NCI-H524 (cell line): Measurements from ENCODE around the gene HS3ST6.
"Not testable (repeated sequence)": the region's sequence is repeated elsewhere in the genome, so short reads cannot be mapped to it uniquely, and the experiment has no call there.

ENCODE experiments used
- DNase-seq, 2 experiments: peaks; one replicate each; lab custom pipeline; 2025; lab: John Stamatoyannopoulos, UW

HS3ST6 gene

DNA sequence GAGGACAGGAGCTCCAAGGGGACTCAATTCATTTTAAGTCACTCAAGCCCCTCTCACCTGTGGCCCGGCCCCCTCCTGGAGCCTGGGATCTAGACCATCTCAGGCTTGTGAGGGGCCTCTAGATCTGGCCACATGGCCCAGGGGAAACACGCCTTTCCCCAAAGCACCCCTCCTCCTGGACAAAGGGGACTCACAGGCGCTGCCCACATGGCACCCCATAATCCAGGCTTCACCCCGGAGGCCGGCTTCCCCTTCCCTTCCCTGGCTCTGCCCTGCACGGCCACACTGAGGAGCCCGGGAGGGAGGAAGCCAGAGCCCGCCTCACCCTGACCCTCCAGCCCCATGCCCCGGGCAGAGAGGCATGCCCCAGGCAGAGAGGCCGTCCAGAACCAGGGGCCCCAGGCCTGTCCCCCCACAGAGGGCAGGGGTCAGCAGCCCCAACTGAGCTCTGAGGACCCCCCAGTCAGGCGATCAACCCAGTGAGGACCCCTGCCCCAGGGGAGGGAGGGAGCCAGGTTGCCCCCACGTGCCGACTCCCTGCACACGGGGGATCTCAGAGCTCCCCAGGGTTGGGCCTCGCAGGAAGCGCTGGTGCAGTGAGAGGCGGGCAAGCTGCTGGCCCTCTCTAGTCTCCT, 10.9 kb downstream of the HS3ST6 start:
- no peak for DNase-seq

DNA sequence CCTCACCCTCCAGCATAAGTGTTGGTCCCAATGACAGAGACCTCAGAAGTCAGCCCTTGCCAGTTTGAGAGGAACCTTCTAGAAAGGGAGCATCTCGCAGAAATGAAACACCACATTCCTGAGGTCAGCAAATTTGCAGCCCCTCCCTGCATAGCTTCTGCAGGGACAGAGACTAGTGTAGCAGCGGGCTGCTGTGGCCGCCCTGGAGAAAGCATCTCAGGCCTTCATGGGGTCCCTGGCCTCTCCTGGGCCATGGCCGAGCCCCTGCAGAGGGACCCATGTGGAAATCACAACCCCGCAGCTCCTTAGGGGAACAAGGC, 11.4 kb downstream of the HS3ST6 start:
- DNase-seq, result no peak

DNA sequence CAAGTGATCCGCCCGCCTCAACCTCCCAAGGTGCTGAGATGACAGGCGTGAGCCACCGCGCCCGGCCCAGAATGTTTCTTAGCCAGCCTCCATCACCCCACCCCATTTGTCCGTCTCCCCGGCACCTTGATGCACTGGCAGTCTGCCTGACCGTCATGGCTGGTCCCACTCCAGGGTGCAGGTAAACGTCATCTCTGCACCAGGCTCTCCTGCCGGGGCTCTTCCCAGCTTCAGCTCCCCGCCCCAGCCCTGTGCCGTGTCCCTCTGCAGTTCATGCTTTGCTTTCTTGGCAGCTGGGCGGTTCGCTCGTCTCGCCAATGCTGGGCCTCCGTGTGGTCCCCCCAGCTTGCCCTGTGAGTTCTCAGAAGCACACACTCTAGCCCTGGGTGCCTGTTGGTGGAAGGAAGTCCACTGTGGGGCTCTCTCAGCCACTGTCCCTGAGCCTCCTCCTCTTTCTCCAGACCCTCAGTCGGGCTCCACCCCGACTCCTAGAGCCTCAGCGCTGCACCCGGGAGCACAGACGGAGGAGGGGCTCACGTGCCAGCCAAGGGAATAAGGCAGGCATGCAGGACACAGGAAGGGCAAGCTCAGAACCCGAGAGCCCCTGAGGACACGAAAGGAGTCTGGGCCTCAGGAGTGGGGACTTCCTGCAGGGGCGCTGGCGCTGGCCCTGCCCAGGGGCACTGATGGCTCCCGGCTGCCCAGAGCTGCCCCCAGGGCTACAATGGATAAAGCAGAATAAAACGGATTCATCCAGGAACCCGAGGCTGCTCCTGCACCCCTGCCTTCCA, 12.0 kb downstream of the HS3ST6 start:
- DNase-seq, result no peak

DNA sequence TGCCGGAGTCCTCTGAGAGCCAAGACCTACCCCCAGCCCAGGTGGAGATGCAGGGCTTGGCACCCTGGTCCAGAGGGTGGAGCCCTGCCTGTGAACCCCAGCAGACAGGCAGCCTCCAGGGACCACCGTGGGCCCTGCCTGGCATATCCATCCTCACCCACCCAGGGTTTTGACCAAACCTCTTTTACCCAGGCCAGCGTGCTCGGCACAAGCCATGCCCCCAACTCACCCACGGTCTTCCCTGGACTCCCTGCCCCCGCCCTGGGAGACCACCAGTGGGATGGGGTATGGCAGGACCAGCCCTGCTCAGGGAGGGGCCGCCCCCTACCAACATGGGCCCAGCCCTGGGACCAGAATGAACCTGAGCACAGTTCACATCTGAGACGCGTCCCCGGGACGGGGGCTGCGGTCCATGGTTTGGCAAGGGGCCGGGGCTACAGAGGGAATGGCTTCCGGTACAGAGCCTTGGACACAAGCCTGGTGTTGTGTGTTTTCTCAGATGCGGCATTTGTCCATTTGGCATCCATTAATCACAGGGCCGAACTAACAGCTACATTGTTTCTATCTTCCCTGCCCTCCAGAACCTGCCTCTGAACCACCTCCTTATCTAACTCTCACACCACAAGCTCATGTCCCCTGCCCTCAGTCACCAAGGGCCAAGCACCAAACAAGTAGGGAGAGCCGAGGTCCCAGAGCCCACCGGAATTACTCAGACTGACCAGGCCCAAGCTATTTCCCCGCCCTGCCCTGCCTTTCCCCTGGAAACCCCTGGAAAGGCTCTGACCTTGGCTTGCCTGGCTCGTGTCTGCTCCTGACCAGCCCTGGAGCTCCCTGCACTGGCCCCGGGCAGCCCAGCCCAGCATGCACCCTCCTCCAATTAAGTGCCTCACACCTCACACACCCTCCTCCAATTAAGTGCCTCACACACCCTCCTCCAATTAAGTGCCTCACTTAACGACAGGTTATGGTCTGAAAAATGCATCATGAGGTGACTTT, 14.1 kb downstream of the HS3ST6 start:
- DNase-seq, result no peak

DNA sequence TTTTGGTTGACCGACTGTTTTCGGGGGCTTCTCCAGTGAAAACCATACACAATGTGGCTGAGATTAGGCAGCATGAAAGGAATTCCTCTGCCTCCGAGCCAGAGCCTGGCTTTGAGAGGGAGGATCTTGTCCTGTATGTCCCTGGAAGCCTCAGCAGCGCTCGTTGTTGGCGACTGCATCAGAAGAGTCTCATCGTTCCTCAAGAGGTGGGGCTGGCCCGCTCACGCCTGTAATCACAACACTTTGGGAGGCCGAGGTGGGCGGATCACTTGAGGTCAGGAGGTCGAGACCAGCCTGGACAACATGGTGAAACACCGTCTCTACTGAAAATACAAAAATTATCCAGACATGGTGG, 15.0 kb downstream of the HS3ST6 start:
- no peak for DNase-seq

DNA sequence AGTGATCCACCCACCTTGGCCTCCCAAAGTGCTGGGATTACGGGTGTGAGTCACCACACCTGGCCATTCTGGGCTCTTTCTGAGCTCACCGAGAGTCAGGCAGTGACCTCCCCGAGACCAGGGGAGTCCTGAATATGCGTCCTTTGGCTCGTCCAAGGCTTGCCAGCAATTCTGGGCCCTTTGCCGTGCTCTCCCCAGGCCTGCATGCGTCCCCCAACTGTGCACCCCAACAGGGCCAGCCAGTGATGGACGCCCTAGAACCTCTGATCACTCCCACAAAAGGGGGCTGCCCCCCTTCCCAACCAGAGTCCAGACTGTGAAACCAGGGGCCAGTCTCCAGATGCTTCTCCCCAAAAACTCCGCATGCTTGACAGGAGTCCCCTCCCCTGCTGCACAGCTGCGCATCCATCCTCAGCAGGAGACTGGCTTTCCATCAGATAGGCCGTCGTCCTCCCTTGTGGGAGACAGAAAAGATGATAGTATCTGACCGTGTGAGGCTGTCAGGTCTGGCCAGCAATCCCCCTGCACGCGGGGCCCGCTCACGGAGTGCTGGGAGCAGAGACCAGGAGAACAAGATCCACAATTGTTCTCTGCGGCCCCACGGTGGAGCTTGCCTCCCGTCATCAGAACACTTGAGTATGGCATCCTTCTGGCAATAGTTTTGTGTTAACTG, 15.5 kb downstream of the HS3ST6 start:
- DNase-seq, result no peak

DNA sequence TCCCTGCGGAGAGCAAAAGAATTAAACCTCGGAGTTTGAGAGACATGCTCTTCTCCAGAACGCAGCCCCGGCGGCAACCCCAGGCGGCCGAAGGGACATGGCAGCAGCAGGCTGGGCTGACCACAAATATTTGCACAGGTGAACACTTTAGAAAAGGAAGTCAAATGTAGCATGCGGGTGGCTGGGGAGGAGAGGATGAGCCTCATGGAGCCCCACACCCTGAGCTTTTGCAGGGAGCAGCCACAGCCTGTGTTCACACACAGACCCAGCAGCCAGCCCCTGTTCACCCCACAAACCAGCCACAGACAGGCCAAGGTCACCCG, 17.8 kb downstream of the HS3ST6 start:
- no peak for DNase-seq

DNA sequence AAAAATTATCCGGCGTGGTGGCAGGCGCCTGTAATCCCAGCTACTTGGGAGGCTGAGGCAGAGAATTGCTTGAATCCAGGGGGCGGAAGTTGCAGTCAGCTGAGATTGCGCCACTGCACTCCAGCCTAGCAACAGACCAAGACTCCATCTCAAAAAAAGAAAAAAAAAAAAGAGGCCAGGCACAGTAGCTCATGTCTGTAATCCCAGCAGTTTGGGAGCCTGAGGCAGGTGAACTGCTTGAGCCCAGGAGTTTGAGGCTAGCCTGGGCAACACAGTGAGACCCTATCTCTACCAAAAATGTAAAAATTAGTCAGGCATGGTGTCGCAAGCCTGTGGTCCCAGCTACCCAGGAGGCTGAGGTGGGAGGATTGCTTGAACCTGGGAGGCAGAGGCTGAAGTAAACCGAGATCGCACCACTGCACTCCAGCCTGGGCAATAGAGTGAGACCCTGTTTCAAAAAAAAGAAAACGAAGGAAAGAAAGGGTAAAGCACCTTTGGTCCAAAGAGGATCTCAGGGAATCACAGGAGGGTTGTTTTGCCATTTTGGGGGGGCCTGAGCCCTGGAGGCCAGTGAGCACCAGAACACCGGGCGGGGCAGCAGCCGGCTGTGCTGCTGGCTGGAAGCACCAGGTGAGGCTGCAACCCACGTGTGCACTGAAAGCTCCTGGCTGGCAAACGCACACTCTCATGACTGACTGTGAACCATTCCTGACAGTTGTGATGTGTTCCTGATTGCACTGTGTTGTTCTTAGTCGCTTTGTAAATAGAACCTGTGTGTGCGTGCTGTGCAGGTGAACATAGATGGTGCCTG, 18.4 kb downstream of the HS3ST6 start:
- no peak for DNase-seq

DNA sequence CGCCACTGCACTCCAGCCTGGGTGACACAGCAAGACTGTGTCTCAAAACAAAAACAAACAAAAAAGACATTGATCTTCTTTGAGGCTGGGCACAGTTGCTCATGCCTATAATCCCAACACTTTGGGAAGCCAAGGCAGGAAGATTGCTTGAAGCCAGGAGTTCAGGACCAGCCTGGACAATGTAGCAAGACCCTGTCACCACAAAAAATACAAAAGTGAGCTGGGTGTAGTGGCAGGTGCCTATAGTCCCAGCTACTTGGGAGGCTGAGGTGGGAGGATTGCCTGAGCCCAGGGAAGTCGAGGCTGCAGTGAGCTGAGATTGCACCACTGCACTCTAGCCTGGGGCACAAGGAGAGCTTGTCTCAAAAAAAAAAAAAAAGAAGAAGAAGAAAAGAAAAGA, 20.5 kb downstream of the HS3ST6 start:
- not testable (repeated sequence) for DNase-seq

DNA sequence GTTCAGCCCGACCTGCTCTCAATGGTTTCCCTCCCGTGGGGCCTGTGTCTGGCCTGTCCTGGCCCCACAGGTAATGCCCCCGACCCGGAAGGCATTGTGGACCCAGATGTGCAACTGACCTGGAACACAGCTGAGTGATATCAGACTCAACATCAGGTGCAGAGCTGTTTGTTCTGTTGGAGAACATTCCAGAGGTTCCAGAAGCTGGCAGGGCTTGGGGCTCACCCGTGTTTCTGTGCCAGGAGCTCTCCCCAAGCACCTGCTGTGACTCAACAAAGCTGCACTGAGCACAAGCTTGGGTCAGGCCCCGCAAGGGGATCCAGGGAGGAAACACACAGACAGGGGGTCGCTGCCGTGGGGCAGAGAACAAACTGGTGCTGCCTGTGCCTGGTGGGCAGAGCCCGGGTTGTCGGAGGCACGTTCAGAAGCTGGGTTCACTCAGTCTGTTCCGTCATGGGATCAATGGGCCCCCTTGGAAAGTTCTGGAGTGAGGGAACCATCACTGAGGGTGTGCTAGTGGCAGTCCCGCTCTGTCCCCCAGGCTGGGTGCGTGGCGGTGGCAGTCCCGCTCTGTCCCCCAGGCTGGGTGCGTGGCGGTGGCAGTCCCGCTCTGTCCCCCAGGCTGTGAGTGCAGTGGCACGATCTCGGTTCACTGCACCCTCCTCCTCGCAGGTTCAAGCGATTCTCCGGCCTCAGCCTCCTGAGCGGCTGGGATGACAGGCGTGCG, 22.1 kb downstream of the HS3ST6 start:
- DNase-seq, result no peak

DNA sequence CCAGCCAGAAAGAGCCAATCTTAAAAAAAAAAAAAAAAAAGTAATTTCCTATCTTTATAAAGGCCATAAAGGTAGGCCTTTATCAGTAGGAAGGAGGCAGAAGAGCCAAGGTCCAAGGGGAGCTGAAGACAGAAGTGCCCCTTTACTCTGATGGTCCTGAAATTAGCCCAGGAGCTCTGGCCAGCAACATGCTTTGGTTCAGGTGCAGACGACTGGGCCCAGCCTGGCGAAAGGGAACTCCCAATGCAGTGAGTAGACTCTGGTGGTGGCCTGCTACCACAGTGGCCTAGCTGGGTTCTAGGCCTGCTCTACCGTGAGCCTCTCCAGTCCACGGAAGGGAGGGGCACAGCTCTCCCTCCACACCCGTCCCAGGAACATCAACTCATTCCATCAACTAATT, 23.1 kb downstream of the HS3ST6 start:
- DNase-seq, result no peak

DNA sequence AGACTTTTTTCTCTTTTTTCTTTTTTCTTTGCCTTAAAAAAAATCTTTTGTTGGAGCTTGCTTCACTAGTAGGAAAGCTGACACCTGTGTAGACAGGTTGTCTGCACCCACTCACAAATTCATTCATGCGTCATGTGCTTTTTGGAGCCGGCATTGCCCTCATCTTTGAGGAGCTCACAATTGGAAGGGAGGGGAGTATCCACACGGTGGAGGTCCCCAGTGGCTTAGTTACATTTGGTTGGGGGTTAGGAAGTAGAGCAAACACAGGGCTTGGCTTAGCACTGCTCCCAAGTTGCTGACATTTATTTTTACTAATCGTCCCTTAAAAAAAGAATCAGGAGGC, 27.5 kb downstream of the HS3ST6 start:
- peak in 1 of 2 experiments; percentile 35 for DNase-seq

DNA sequence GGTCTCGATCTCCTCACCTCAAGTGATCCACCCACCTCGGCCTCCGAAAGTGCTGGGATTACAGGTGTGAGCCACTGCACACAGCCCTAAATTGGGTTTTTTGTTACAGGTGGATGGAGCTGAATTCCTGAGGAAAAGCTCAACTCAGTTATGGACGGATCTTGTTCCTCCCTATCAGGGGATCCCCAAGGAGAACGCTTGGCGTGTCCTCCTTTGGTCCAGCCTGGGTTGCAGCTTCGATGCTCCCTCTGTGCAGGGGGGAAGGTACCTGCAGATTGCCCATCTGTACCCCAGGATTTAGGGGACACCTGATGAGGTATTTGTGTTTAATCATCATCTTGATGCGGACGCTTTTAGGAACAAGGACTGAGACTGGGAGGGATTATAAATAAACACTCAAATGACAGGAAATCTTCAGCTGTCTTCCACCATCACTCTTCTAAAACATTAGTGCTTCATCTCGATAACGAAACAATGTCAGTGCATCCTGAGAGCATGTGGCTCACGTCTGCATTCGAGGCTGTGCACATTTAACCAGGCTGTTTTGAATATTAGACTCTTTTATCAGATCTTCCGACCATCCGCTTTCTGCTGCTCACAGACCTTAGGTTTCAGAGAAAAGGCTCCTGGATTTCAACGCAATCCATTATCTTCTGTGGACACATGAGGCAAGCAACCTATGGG, 28.0 kb downstream of the HS3ST6 start:
- DNase-seq, result peak in 1 of 2 experiments; percentile 35

DNA sequence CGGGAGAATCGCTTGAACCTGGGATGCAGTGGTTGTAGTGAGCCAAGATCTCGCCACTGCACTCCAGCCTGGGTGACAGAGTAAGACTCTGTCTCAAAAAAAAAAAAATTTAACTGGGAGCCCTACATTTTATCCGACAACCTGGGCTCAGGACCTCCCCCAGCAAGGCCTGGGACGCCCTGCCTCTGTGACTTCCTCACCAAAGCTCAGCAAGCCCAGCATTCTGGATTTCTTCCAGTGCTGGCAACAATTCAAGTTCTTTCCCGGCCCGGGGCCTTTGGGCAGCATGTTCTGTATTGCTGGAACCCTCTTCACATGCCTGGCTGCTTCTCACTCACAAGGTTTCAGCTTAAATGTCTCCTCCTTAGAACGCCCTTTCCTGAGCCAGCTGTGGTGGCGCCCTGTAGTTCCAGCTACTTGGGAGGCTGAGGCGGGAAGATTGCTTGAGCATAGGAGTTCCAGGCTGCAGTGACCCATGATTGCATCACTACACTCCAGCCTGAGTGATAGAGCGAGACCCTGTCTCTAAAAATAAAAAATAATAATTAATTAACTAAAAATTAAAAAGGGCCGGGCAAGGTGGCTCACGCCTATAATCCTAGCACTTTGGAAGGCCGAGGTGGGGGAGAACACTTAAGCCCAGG, 30.4 kb downstream of the HS3ST6 start:
- DNase-seq, result no peak

DNA sequence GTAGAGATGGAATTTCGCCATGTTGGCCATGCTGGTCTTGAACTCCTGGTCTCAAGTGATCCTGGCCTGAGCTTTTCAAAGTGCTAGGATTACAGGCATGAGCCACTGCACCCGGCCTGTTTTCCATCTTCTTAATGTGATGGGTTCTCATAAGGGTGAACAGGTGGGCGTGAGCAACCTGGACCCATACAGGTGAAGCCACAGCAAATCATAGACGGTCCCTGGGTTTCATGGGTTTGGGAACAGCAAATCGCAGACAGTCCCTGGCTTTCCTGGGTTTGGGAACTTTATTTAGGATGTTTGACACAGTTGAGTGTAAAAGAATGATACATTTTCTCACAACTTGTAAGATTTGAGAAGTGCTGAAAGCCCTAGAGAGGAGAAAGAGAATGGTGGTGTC, 33.3 kb downstream of the HS3ST6 start:
- no peak for DNase-seq

DNA sequence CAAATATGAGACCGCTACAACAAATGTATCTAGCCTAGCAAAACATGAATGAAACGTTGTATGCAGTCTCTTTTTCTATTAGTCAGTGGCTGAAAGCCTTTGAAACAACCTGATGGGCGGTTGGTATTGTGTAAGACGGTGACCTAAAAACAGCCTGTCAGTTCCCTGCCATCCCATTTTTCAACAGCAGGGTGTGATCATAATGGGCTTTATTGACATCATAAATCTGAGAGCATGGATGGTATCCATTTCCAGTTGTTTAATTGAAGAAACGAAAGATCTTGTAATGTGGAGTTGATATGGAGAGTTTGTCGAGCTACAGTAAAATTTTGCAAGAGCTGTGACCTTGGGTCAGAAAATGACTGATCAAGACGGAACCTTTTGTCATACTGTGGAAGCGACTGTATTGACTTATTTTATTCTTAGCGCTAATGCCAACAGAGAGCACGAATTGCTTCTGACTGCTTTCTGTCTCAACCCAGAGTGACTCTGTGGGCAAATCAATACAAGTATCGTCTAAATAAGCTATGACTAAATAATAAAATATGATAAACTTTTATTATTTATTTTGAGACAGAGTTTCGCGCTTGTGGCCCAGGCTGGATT, 34.0 kb downstream of the HS3ST6 start:
- peak in 1 of 2 experiments; percentile 22 for DNase-seq

DNA sequence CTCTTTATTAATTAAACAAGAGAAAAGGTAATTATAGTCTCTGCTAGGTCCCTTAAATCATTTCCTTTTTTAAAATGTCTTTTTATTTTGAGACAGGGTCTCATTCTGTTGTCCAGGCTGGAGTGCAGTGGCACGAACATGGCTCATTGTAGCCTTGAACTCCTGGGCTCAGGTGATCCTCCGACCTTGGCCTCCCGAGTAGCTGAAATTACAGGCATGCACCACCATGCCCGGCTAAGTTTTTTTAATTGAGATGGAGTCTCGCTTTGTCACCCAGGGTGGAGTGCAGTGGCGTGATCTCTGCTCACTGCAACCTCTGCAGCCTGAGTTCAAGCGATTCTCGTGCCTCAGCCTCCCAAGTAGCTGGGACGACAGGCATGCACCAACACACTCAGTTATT, 37.0 kb downstream of the HS3ST6 start:
- DNase-seq, result not testable (repeated sequence)

DNA sequence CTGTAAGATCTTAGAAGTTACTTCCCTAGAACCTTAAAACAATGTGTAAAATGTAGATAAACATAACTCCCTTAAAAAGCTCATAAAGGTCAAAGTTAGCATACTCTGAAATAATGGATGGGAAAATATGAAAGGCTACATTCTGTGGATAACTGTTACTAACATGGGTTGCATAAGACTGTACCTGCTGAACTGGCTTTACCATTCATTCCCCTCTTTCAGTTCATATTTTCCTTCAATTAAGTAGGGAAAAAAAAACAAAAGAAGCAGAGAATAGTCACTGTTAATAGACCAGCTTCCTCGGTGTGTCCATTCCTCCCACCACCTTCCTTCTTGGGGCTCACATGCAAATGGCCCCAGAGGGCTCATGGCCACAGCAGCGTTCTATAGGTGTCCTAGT, 38.7 kb downstream of the HS3ST6 start:
- DNase-seq, result no peak

DNA sequence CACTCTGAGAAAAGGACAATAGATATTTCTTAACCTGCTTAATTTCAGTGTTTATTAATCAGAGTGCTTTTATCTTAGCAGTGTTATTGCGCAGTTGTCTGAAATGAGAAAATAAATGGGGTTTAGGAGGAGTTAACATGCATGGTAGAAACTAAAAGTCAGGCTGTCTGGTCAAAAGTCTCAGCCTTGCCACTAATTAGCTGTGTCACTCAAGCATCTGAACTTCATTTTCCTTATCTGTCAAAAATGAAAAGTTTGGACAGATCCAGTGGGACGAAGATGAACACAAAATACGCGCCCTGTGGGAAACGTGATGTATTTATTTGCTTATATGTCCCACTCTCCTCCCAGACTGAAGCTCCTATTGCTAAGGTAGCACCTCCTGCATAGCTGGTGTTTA, 40.0 kb downstream of the HS3ST6 start:
- no peak for DNase-seq
